Inferior parietal cortex (tissue), 1 donor: ENCODE measurements around the gene LOXL3.

Experiments used
- DNase-seq: peaks from one replicate; pipeline ENCODE4 v3.0.0-alpha.2; 2016; ENCODE audit errors: extremely low spot score

The LOXL3 gene

GRCh38 chr2:74528600-74529356, 25.0 kb downstream of the LOXL3 start:
- DNase-seq, result no peak

GRCh38 chr2:74527741-74528140, 26.0 kb downstream of the LOXL3 start:
- no peak for DNase-seq

GRCh38 chr2:74526649-74527230, 27.0 kb downstream of the LOXL3 start:
- no peak for DNase-seq

- DNase-seq, result no peak
Observed at GRCh38 chr2:74525717-74526648, 27.8 kb downstream of the LOXL3 start, which contains the start of gene DQX1. Gene DQX1, minus strand, starts transcription at chr2:74526231. Its CDS starts 502 bp downstream, at chr2:74525729.

- DNase-seq, result no peak
Observed at GRCh38 chr2:74524955-74525716, 28.6 kb downstream of the LOXL3 start.

- no peak for DNase-seq
Observed at GRCh38 chr2:74524005-74524404, 29.7 kb downstream of the LOXL3 start.

GRCh38 chr2:74522516-74522915, 31.2 kb downstream of the LOXL3 start:
- no peak for DNase-seq

- no peak for DNase-seq
Observed at GRCh38 chr2:74516650-74517049, 37.1 kb downstream of the LOXL3 start.

GRCh38 chr2:74515981-74516633, 37.6 kb downstream of the LOXL3 start:
- DNase-seq, result no peak

- no peak for DNase-seq
Observed at GRCh38 chr2:74515271-74515980, 38.3 kb downstream of the LOXL3 start.

GRCh38 chr2:74514368-74515270, 39.1 kb downstream of the LOXL3 start, which contains the start of gene TLX2:
Gene TLX2, plus strand, starts transcription at chr2:74514450. Its CDS starts 357 bp downstream, at chr2:74514807.
- no peak for DNase-seq

- DNase-seq, result no peak
Observed at GRCh38 chr2:74513605-74514367, 40.0 kb downstream of the LOXL3 start.

- no peak for DNase-seq
Observed at GRCh38 chr2:74512744-74513604, 40.8 kb downstream of the LOXL3 start.

GRCh38 chr2:74511104-74511989, 42.4 kb downstream of the LOXL3 start:
- no peak for DNase-seq

GRCh38 chr2:74510272-74510671, 43.5 kb downstream of the LOXL3 start:
- no peak for DNase-seq

- DNase-seq, result no peak
Observed at GRCh38 chr2:74507926-74508520, 45.7 kb downstream of the LOXL3 start.
